A673 (cell line): ENCODE results near the gene DNAJC1. TPM values are rescaled to one million over a fixed set of nuclear protein-coding genes. Genes with fewer than 3 reads are reported as not detected.
A peak's percentile ranks its signal among the peaks of the same experiment; 100 is the strongest.

Experiments used
- BruUV-seq: library from RNA; stranded (reverse); fragments of 400-500 nt; replicated peaks from 2 replicates; lab custom pipeline; 2021; lab: Mats Ljungman, UMichigan
- CTCF ChIA-PET: fragments of 300-600 bp; sonication (Branson Sonifier 250); formaldehyde crosslinking; loops from one replicate; lab custom pipeline; 2022; ENCODE audit warnings: antibody characterized with exemption; lab: Charles Lee
- POLR2A ChIA-PET: fragments of 300-600 bp; sonication (Branson Sonifier 250); formaldehyde crosslinking; loops from one replicate; lab custom pipeline; 2022; ENCODE audit warnings: antibody characterized with exemption; ENCODE audit not compliant: low non-redundant PET; lab: Charles Lee
- DNase-seq: peaks from one replicate; pipeline ENCODE4 v3.0.0-alpha.2; 2015; ENCODE audit warnings: low spot score
- H3K27ac ChIP-seq: fragments of 200-600 bp; sonication (generic); 2 replicates; pipeline ENCODE4 v1.5.1; 2016; ENCODE audit warnings: mixed run types, low read depth, mild to moderate bottlenecking, mixed read lengths, antibody characterized with exemption, low read length; ENCODE audit not compliant: poor library complexity, severe bottlenecking
- H3K27me3 ChIP-seq: fragments of 200-600 bp; sonication (generic); replicated peaks from 2 replicates; pipeline ENCODE4 v1.6.1; 2017; ENCODE audit warnings: mixed run types, low read depth, mild to moderate bottlenecking, mixed read lengths, antibody characterized with exemption, low read length; ENCODE audit not compliant: insufficient read depth, poor library complexity
- H3K36me3 ChIP-seq: fragments of 200-600 bp; sonication (generic); 2 replicates; pipeline ENCODE4 v1.6.1; 2016; ENCODE audit warnings: mixed run types, mild to moderate bottlenecking, mixed read lengths, antibody characterized with exemption, low read length; ENCODE audit not compliant: insufficient read depth, poor library complexity, severe bottlenecking
- H3K4me1 ChIP-seq: fragments of 200-600 bp; sonication (generic); 2 replicates; pipeline ENCODE4 v1.6.1; 2017; ENCODE audit warnings: mixed run types, mild to moderate bottlenecking, mixed read lengths, antibody characterized with exemption, low read length; ENCODE audit not compliant: insufficient read depth, poor library complexity, severe bottlenecking
- H3K4me3 ChIP-seq: fragments of 200-600 bp; sonication (generic); 2 replicates; pipeline ENCODE4 v1.5.1; 2016; ENCODE audit warnings: low read depth, mixed run types, mild to moderate bottlenecking, mixed read lengths, low read length; ENCODE audit not compliant: poor library complexity, severe bottlenecking
- H3K9me3 ChIP-seq: fragments of 200-600 bp; sonication (generic); 2 replicates; pipeline ENCODE4 v1.6.1; 2016; ENCODE audit warnings: mixed run types, low read depth, mild to moderate bottlenecking, mixed read lengths, antibody characterized with exemption, low read length; ENCODE audit not compliant: poor library complexity, severe bottlenecking
- CTCF ChIP-seq: fragments of 300-800, 200-600 bp; sonication (generic); conservative IDR thresholded peaks from 2 replicates; pipeline ENCODE4 v1.5.1; 2017; ENCODE audit warnings: low read depth, mild to moderate bottlenecking, antibody characterized with exemption, low read length, moderate library complexity, mixed read lengths
- EZH2 ChIP-seq: fragments of 200-600 bp; sonication (generic); IDR thresholded peaks from 2 replicates; pipeline ENCODE4 v1.6.1; 2017; ENCODE audit warnings: borderline replicate concordance, low read depth, mild to moderate bottlenecking, mixed read lengths, antibody characterized with exemption, low read length; ENCODE audit not compliant: poor library complexity, severe bottlenecking
- intact Hi-C: fragments of 100-400 bp; cut with micrococcal nuclease; formaldehyde crosslinking; loops from one replicate; pipeline ENCODE4 v1.10.0; 2022; ENCODE audit not compliant: unreplicated experiment
- total RNA-seq: library from RNA; stranded (reverse); gene quantifications from 2 replicates; pipeline ENCODE4 v1.2.3, GENCODE V29; 2021

The DNAJC1 gene
- total RNA-seq, 1 experiment from 2014 or later = 21.2 TPM

DNA sequence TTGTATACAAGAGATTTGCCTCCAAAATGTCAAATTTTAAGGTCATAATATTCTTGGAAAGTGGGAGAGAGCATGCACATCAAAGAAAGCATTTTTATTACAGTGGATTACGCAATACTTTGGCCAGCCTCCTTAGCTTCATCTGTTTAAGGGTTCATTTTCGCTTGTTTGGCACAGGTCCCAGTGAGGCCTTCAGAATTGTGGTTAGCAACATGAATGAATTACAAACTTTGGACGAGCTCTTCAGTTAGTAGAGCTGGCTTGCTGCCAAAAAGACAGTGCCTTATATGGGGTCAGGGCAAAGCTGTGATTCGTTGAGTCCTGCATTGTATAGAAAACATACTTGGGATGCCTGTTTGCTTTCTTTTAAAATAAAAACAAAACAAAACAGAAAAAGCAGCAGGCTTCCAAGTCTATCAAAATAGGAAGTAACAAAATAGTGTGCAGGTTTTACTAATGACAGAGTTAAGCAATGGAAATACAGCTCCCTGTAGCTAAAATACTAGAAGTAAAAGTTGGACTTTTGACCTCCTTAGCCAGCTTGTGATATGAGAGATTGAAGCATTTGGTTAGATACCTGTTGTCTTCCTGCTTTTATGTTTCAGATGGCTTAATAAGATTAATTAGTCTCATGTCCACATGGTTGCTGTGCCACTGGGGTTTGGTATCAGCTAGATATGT, 278.7 kb downstream of the DNAJC1 start:
- CTCF ChIA-PET = no interaction called here
- intact Hi-C loops = loop anchor here (5.0 kb wide), 1 partner anchor 198 kb away; the partner anchor contains the start of gene SKIDA1
- BruUV-seq = no TSS peak
- peak; percentile 99 for DNase-seq
- H3K4me1 ChIP-seq = peaks cover 88% of the 10 kb centered on the region
- H3K27ac ChIP-seq = peak overlapping the region; percentile 64
- no peaks in the 10 kb centered on the region for H3K9me3 ChIP-seq
- TF ChIP-seq CTCF (no peak), EZH2 (no peak)
- POLR2A ChIA-PET = no interaction called here
- H3K36me3 ChIP-seq = no peaks in the 10 kb centered on the region
- peak overlapping the region; percentile 17 for H3K4me3 ChIP-seq
- no peaks in the 10 kb centered on the region for H3K27me3 ChIP-seq

- no TSS peak for BruUV-seq
- Histone ChIP-seq H3K36me3 (no peaks in the 10 kb centered on the region), H3K27ac (peak overlapping the region; percentile 64), H3K4me1 (peaks cover 88% of the 10 kb centered on the region), H3K4me3 (peak overlapping the region; percentile 17), H3K27me3 (no peaks in the 10 kb centered on the region), H3K9me3 (no peaks in the 10 kb centered on the region)
- intact Hi-C loops = no loop called here
- CTCF ChIA-PET = interaction anchor here (0.6 kb wide), 2 partner anchors 197 to 205 kb away, joined by 4 to 11 read pairs; no protein-coding TSS in a partner anchor
- DNase-seq = peak; percentile 59
- POLR2A ChIA-PET = no interaction called here
- TF ChIP-seq CTCF = no peak
- no peak for TF ChIP-seq EZH2
Observed at GRCh38 chr10:21724020-21724589, 279.4 kb downstream of the DNAJC1 start.

DNA sequence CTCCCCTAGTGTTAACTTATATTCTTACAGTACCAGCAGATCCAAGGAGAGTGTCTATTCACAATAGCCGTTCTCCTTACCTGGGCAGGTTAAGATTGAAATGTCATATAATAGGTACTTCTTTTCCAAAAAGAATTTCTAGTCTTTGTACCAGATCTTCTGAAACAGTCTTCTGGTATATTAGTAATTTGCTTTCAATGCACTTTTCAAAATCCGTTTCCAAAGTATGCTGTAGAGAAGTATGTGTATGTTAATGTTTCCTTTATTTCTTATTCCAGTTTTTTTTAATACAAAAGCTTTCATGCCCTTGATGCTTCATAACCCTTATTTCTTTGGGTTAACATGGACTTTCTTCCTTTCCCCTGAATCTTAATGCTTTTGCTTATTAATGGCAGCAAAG, 281.3 kb downstream of the DNAJC1 start:
- no peak overlapping the region for H3K4me3 ChIP-seq
- BruUV-seq = no TSS peak
- DNase-seq = no peak
- H3K36me3 ChIP-seq = no peaks in the 10 kb centered on the region
- CTCF ChIA-PET = no interaction called here
- H3K9me3 ChIP-seq = no peaks in the 10 kb centered on the region
- POLR2A ChIA-PET = no interaction called here
- H3K27me3 ChIP-seq = no peaks in the 10 kb centered on the region
- no peak overlapping the region for H3K27ac ChIP-seq
- TF ChIP-seq EZH2 (no peak), CTCF (no peak)
- peaks cover 72% of the 10 kb centered on the region for H3K4me1 ChIP-seq
- intact Hi-C loops = no loop called here
